ENCODE measurements around the gene EYA2.

GRCh38 chr20:47057661-47058060, 163.0 kb downstream of the EYA2 start:
- no peak for TF ChIP-seq YY1 (IDR thresholded peaks at IDR 0.05; ENCODE audit: insufficient read depth, insufficient read length)
- no peak for TF ChIP-seq ZNF274 (IDR thresholded peaks at IDR 0.05; ENCODE audit: low read depth, low read length)
